ENCODE measurements around the gene ZNF816.

Gene ZNF816

GRCh38 chr19:52956917-52957316 lies 5.8 kb downstream of the ZNF816 start:
- in situ Hi-C loops (cut with HindIII; ENCODE audit: low pct_ligation_motif_present, low sequenced_read_pairs): no loop called here
- H3K36me3 ChIP-seq (replicated peaks): peaks cover 30% of the 10 kb centered on the region

GRCh38 chr19:52949422-52949821 lies 13.3 kb downstream of the ZNF816 start:
- Histone ChIP-seq H3K4me3 (ENCODE audit: low read depth, low read length) (no peak overlapping the region), H3K27ac (no peak overlapping the region), H3K27me3 (replicated peaks) (no peaks in the 10 kb centered on the region), H3K36me3 (replicated peaks) (peaks cover 37% of the 10 kb centered on the region)
- TF ChIP-seq CTCF (IDR thresholded peaks at IDR 0.05; ENCODE audit: low read depth, low read length, missing control alignments): no peak
- DNase-seq: no peak
- in situ Hi-C loops (cut with HindIII; ENCODE audit: low pct_ligation_motif_present, low sequenced_read_pairs): no loop called here

More at GRCh38 chr19:52956917-52957316, 5.8 kb downstream of the ZNF816 start:
- H3K4me3 ChIP-seq (ENCODE audit: low read depth, low read length): no peak overlapping the region
- no peak for TF ChIP-seq CTCF (IDR thresholded peaks at IDR 0.05; ENCODE audit: low read depth, low read length, missing control alignments)
- no peak for DNase-seq
- H3K27me3 ChIP-seq (replicated peaks): no peaks in the 10 kb centered on the region
- no peak overlapping the region for H3K27ac ChIP-seq

GRCh38 chr19:52948025-52948770 lies 14.5 kb downstream of the ZNF816 start:
- DNase-seq: no peak
- Histone ChIP-seq H3K36me3 (replicated peaks) (peaks cover 35% of the 10 kb centered on the region), H3K4me3 (ENCODE audit: low read depth, low read length) (no peak overlapping the region), H3K27ac (no peak overlapping the region), H3K27me3 (replicated peaks) (no peaks in the 10 kb centered on the region)
- no peak for TF ChIP-seq CTCF (IDR thresholded peaks at IDR 0.05; ENCODE audit: low read depth, low read length, missing control alignments)
- in situ Hi-C loops (cut with HindIII; ENCODE audit: low pct_ligation_motif_present, low sequenced_read_pairs): no loop called here

GRCh38 chr19:52946322-52947310 lies 16.1 kb downstream of the ZNF816 start:
- no peak overlapping the region for H3K4me3 ChIP-seq (ENCODE audit: low read depth, low read length)

More at GRCh38 chr19:52946322-52947310, 16.1 kb downstream of the ZNF816 start:
- Histone ChIP-seq H3K36me3 (replicated peaks) (peaks cover 21% of the 10 kb centered on the region), H3K27ac (no peak overlapping the region), H3K27me3 (replicated peaks) (no peaks in the 10 kb centered on the region)
- TF ChIP-seq CTCF (IDR thresholded peaks at IDR 0.05; ENCODE audit: low read depth, low read length, missing control alignments): no peak
- in situ Hi-C loops (cut with HindIII; ENCODE audit: low pct_ligation_motif_present, low sequenced_read_pairs): no loop called here
- DNase-seq: no peak
